ENCODE results near the gene PPARA.

- no peak for TF ChIP-seq CTCF (IDR thresholded peaks at IDR 0.05)
- no peak for TF ChIP-seq POLR2A (IDR thresholded peaks at IDR 0.05)
- TF ChIP-seq EP300 (IDR thresholded peaks at IDR 0.05), result no peak
Observed at GRCh38 chr22:46192210-46192993, 42.1 kb downstream of the PPARA start.

All from upper lobe of left lung (tissue), 4 donors.